Stimulated activated CD8-positive, alpha-beta memory T cell treated with anti-CD3 and anti-CD28 coated beads, Interleukin-15, amount 100 ng/mL, for 48 hours (primary cell): ENCODE measurements around the gene RAB9A.
"Not testable (repeated sequence)": the region's sequence is repeated elsewhere in the genome, so short reads cannot be mapped to it uniquely, and the experiment has no call there.

Source experiments
- DNase-seq, 2 donors: peaks; one replicate each; pipeline ENCODE4 v3.0.0-alpha.2; 2020; ENCODE audit warnings: low read depth in 2 of 2

The RAB9A gene

DNA sequence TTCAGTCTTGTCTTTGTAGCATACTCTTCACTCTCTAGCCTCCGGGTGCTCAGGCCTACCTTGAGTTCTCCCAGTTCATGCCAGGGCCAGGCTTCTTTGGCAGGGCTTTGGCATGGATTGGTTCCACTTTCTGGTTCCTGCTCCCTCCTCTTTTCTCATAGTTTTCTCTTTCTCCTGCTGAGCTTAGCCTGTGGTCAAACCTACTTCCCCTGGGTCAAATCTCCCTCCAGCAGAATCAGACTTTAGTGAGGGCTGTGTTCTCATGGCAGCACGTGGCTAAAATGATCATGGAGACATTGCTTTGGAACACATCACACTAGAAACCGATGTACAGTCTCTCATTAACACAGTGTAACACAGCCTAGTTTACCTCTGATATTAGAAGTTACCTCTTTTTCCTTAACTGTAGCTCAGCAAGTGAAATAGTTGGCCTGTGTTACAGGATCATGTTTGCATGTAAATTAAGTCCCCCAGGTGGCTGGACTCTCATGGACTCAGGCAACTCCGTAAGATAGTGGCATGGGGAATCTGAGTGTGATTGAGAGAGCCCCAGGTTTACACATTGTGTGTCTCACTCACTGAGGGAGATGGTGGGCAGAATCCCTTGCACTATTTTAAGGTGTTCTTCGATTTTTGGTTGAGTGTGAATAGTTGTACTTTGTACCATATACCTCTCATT is 13.3 kb downstream of the RAB9A start:
- no peak for DNase-seq

DNA sequence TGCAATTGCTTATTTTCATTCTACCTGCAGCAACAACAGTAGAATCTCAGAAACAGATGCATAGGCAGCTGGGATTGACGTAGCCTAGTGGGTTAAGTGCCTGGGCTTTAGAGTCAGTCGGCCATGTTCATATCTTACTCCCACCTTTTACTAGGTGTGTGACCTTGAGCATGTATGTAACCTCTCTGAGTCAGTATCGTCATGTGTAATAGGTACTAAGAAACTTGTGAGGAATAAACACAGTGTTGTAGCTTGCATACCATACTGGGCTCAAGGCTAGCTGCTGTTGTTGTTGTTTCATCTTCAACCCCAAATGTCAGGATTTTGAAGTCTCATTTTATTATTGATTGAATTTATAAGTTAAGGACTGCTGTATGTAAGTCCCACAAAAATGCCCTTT is 14.2 kb downstream of the RAB9A start:
- no peak for DNase-seq

DNA sequence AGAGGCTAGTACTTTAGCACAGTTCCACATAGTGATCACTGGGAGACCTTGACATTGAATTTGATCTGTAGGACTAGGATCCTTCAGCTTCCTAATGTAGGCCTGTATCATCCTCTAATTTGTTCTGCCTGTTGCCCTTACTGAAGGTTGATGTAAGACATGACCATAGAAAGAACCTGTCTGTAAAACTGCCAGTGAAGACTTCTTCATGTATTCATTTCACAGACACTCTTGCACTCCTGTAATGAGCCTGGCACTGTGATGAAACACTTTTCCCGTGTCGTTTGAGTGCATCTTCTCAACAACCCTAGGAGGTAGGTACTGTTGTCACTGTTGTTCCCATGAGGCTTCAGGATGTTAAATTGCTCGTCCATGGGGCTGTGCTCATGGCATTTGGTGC is 14.7 kb downstream of the RAB9A start:
- DNase-seq = no peak

DNA sequence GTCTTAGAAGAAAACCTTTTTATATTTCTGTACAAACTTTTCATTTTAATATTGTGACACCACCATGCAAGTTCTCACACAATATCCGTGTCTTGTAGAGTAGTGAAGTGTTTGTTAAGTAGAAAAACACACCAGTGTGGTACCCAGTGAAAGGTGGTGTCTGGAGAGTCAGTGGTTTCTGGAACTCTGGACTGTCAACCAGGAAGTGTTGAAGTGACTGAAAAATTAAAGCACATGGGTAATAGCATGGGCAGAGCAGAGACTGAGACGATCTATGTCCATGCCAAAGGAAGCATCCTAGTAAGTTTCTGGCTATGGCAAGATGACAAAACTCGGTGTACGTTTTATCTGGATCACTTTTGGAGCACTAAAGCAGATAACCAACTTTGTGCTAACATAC is 22.2 kb downstream of the RAB9A start:
- no peak for DNase-seq

DNA sequence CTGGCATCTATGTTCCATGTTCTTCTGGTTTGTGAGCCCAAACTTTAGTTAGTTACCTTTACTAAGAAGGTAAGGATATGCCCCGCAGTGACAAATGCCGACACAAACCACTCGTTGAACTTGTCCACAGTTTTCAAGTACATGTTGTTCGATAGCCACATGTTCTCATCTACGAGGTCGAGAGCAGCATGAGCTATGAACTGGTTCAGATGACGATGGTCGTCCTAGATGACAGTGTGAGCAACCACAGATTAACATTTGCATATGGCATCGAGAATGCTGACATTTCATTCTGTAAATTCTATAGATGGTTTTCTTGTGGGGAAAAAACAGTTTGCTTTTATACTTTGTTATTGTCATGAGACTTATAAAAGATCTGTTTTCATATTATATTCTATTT is 27.5 kb downstream of the RAB9A start:
- no peak for DNase-seq

DNA sequence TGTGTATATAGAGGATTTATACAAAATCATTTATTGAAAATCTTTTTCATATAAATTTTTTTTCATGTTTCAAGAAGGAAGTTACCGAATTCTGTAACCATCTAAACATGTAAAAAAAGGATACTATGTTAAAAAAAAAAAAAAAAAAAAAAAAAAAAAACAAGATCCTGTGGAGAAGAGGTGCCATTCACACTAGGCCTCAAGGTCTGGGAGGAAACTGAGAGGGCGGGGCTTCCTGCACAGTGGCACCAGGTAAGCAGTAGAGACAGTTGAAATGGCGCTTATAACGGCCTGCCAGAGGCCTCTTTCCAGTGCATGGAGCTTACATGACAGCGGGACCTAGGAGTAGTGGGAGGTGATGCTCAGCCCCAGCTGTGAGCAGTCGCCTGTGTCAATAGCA is 28.0 kb downstream of the RAB9A start:
- no peak for DNase-seq

DNA sequence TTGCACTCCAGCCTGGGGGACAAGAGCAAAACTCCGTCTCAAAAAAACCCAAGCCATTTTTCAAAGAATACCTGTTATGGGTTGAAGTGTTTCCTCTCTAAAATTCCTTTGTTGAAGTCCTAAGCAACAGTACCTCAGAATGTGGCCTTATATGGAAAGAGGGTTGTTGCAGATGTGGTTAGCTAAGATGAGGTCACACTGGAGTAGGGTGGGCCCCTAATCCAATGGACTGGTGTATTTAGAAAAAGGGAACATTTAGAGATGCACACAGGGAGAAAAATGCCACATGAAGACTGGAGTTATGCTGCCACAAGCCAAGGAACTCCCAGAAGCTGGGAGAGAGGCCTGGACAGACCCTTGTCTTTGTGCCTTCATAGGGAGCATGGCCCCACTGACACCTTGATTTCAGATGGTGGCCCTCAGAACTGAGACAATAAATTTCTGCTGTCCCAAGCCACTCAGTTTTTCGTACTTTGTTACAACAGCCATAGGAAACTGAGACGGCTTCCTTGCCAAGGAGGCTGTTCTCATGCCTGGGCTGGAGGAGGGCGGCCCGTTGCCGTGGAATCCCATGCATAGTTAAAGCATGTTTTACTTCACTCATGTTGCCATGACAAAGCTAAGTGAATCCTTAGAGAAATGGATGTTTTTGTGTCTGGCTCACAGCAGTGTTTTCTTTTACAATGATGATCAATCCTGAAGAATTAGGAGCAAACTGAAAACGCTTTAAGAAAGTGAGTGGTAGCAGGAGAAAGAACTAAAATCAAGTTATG is 29.0 kb downstream of the RAB9A start:
- DNase-seq = no peak

DNA sequence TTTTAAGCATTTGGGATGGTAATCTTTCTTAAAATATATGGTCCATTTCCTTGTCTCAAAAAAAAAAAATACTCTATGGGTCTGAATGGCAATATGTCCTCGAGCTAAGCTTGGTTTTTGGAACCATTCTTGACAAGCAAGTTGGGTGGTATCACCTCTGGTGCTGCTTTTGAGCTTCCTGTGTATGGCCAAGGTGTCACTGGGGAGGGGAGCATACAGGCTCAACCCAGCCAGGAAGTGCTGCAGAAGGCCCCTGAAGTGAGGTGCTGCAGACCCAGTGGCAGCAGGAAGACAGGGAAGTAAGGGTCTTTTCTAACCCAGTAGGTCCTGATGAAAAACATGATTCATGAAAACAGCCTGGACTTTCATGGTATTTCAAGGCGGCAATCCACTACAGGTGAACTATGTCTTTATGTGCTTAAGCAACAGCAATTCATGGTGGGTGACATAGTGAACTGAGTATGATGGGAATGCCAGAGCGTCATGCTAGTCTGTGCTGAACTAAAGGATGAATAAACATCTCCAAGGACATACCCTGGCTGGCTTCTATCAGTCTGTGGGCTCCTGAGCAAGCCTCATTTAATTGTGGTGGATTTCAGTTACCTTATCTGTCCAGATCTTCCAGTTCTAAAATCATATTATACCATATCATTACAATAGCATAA is 30.4 kb downstream of the RAB9A start:
- no peak for DNase-seq

DNA sequence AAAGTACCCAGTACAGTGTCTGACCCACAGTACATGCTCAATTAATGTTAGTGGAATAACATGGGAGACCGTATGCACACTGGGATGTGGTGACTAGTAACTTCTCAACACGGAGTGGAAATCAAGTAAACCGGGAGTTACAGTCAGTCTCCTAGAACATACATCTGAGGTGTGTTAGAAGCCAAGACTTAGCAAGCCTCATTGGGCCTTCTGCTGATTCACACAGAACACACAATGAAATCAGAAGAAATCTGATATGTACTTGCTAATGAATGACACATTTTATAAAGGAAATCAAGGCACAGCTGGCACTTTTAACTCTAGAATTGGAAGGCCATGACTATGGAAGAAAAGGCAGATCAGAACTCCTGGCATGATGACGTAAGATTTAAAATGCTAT is 32.4 kb downstream of the RAB9A start:
- no peak for DNase-seq

DNA sequence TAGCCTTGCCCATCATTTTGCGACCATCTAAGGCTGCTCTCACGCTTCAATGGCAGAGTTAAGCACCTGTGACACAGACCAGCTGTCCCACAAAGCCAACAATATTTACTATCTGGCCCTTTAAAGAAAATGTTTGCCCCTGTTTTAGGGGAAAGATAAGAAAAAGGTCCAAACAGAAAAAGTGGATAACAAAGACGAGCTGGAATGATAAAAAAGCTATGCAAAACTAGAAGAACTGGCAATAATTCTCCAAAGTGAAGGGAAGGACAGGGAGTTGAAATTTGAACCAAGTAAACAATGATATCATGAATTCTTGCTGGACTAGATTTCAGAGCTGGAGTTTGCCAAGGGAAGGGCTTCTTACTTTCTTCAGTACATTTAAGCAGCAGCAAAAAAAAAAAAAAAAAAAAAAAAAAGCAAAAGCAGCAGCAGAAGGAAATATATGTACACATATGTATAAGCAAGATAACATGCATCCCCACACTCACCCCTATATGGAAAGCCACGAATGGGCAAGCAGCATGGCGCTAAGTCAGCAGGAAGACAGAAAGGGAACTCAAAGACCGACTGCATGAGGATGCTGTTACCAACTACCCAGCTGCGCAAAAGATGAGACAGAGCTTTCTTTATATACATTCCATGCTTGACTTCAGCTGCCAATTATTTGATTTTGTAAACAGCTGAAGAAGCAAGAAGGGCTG is 33.0 kb downstream of the RAB9A start:
- no peak for DNase-seq

DNA sequence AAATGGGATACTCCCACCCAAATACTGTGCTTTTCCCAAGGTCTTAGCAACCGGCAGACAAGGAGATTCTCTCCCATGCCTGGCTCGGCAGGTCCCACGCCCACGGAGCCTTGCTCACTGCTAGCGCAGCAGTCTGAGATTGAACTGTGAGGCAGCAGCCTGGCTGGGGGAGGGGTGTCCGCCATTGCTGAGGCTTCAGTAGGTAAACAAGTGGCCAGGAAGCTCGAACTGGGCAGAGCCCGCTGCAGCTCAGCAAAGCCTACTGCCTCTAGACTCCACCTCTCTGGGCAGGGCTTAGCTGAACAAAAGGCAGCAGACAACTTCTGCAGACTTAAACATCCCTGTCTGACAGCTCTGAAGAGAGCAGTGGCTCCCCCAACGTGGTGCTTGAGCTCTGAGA is 36.0 kb downstream of the RAB9A start:
- DNase-seq = peak in 1 of 2 donors; percentile 19

DNA sequence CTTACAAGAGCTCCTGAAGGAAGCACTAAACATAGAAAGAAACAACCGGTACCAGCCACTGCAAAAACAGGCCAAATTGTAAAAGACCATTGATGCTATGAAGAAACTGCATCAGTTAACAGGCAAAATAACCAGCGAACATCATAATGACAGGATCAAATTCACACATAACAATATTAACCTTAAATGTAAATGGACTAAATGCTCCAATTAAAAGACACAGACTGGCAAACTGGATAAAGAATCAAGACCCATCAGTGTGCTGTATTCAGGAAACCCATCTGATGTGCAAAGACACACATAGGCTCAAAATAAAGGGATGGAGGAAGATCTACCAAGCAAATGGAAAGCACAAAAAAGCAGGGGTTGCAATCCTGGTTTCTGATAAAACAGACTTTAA is 37.7 kb downstream of the RAB9A start:
- not testable (repeated sequence) for DNase-seq

DNA sequence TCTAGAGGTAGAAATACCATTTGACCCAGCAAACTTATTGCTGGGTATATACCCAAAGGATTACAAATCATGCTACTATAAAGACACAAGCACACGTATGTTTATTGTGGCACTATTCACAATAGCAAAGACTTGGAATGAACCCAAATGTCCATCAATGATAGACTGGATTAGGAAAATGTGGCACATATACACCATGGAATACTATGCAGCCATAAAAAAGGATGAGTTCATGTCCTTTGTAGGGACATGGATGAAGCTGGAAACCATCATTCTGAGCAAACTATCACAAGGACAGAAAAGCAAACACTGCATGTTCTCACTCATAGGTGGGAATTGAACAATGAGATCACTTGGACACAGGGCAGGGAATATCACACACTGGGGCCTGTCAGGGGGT is 41.6 kb downstream of the RAB9A start:
- DNase-seq = not testable (repeated sequence)

DNA sequence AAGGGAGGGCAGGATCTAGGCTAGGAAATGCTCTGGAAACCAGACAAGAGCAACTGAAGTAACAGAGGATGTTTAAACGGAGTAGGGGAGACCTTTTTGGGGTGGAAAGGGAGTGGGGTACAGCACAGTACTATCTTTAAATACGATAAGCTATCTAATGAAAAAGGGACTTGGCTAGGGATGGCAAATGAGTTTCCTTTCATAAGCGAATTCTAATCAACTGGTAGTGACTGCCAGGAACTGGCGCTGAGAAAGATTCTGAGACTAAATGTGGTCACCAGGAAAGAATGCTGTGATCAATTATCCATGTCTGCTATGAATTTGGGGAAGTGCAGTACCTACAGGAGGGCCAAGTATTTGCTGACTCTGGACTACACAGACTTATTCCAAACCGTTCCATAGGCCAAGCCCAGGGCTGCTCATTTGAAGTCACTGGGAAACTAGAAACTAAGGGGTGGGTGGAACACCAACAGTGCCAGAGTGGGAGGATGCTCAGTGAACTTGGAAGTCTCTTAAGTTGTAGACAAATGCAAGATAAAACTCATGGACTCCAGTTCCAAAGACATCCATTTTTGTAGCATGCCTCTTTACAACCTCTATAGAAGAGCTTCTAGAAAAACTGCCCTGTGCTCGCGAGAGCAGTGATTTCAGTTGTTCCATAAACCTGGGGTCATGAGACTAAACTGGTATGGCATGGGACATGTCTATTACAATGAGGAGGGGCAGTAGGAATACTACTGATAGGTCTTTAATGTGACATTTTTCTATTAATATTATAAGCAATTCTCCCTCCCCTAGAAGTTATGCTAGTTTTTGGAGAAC is 43.5 kb downstream of the RAB9A start:
- no peak for DNase-seq

DNA sequence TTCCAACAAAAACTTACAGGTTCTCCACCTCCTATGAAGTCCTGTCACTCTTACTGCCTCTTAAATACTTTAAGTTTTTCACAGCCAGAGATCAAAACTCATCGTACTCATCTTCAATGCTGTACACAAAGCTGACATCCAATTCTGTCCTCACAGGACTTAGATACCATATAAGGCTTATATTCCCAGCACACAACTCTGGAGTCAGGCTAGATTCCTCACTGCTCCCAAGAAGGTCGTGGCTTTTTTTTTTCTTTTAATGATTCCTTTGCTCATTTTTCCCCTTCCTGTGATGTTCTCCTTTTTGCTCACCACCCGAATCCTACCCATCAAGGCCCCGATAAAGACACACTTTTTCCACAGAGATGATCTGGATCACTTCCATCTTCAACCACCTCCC is 44.6 kb downstream of the RAB9A start:
- DNase-seq = no peak

DNA sequence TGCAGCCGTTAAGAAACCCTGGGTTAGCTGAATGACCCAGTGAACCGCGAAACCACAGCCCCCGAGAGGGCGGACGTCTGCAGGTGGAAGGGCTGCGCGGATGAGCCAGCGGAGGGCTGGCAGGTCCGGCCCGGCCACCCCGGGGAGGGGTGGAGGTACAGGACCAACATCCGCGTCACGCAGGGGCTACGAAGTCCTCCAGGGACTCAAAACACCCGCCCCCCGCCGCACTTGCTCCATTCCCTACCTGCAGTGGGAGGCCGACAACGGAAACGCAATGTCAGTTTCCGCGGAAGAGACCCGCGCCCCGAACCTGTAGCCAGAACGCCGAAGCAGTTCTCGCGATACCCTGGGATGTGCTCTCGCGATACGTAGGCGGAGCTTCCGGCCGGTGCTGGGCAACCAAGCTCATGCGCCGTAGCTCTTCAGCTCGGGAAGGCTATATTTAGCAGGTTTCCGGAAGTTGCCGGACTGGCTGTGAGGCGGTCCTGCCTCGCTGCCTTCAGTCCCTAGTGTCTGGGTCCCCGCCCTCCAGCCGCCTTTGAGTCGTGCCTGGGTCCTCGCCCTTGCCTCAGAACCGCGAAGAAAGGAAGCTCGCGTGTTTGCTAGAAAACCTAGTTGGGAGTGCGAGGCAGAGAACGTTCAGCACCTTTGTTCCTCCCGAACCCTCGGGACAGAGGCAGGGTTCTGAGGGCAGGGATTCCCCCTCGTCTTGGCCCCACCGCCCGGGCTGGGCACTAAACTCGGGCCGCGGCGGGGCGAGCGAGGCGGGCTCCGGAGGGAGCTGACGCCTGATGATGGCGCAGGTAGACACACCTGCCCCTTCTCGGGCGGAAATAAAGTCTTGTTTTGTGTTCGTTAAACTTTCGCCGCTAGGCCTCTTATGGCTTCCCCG is 45.6 kb downstream of the RAB9A start, which contains the start of the genes OFD1 and TRAPPC2:
Gene OFD1 (plus strand): TSS at position 471 of the 895 bp plus-strand sequence. CDS start 324 bp downstream, at position 795.
Gene TRAPPC2 (minus strand): TSS at position 343 of the 895 bp plus-strand sequence. CDS start 14,657 bp downstream, outside the sequence.
- DNase-seq = peak; percentile 83 to 86

DNA sequence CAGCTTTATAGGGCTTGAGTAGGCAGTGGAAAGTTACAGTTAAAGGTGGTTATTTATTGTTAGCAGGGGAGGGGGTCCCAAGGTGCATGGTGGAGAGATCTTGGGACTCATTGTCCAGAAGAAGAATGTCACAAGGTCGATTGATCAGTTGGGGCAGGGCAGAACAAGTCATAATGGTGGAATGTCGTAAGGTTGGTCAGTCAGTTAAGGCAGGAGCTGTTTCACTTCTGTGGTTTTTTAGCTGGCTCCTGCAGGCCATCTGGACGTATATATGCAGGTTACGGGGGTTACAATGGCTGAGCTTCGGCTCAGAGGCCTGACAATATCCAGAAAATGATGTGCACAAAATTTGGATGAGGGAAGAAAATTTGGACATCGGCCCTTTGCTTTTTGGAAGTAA is 52.8 kb downstream of the RAB9A start:
- DNase-seq = no peak

DNA sequence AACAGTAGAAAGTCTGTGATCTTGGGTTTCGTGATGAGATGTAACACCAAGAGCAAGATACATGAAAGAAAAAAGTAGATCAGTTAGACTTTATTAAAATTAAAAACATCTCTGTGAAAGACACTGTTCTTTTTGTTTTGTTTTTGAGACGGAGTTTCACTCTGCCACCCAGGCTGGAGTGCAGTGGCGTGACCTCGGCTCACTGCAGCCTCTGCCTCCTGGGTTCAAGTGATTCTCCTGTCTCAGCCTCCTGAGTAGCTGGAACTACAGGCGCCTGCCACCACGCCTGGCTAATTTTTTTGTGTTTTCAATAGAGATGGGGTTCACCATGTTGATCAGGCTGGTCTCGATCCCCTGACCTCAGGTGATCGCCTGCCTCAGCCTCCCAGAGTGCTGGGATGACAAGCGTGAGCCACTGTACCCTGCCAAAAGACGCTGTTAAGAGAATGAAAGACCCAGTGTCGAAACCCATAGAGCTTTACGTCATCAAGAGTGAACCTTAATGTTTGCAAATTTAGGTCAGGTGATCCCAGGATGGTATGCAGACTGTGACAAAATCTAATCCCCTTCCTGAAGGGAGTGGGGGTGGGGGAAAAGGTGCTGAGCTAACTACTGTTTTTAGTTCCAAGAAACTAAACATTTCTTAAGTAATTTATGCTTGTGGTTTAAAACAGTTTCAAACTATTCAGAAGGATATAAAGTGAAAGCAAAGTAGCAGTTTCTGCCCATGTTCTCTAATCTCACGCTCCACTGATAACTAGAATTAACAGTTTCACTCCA is 53.7 kb downstream of the RAB9A start:
- DNase-seq = peak in 1 of 2 donors; percentile 8

DNA sequence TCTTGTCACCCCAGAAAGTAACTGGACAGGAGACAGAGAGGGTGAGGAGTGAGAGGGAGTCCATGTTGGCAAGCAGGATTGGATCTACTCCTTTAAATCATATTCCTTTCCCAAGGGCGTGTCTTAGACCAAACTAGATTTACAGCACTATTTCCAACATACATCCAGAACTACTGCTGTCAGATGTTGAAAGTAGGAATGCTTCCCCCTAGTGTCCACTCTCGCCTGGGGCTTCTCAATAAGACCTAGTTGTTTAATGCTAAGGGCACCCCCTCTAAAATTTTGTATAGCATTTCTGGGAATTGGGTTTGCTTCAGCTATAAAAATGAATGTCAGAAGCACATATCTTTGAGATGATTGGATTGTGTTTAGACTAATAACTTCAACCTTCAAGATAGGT is 58.9 kb downstream of the RAB9A start:
- no peak for DNase-seq
